ENCODE measurements around the gene PSAP.

The PSAP gene

GRCh38 chr10:71799112-71799511 lies 51.9 kb downstream of the PSAP start:
- Histone ChIP-seq H3K9me3 (ENCODE audit: insufficient read depth, low read length) (no peaks in the 10 kb centered on the region), H3F3A (ENCODE audit: insufficient read depth) (no peaks in the 10 kb centered on the region), H3K36me3 (ENCODE audit: low read length) (no peaks in the 10 kb centered on the region), H3K27me3 (ENCODE audit: low read length) (no peaks in the 10 kb centered on the region), H3K4me3 (ENCODE audit: insufficient read depth, low read length, poor library complexity, severe bottlenecking) (no peak overlapping the region), H3K4me2 (ENCODE audit: low read depth, low read length, poor library complexity, severe bottlenecking) (no peak overlapping the region), H3K79me2 (ENCODE audit: insufficient read depth, low read length) (no peaks in the 10 kb centered on the region), H2AFZ (ENCODE audit: low read depth, low read length, severe bottlenecking) (no peak overlapping the region), H3K9ac (ENCODE audit: low read length) (no peak overlapping the region), H3K27ac (ENCODE audit: low read depth, low read length) (no peak overlapping the region), H4K20me1 (ENCODE audit: low read depth, low read length) (no peaks in the 10 kb centered on the region), H3K9me2 (replicated peaks; ENCODE audit: insufficient read depth, low read length) (no peaks in the 10 kb centered on the region)
- TF ChIP-seq EZH2phosphoT487 (conservative IDR thresholded peaks at IDR 0.05; ENCODE audit: low read length) (no peak), CTCF (IDR thresholded peaks at IDR 0.05; ENCODE audit: insufficient read depth, low read length, poor library complexity, severe bottlenecking) (no peak)

GRCh38 chr10:71798308-71798624 lies 52.8 kb downstream of the PSAP start:
- no peak overlapping the region for H2AFZ ChIP-seq (ENCODE audit: low read depth, low read length, severe bottlenecking)
- no peak overlapping the region for H3K9ac ChIP-seq (ENCODE audit: low read length)
- H3K27me3 ChIP-seq (ENCODE audit: low read length) = no peaks in the 10 kb centered on the region
- H3K9me2 ChIP-seq (replicated peaks; ENCODE audit: insufficient read depth, low read length) = no peaks in the 10 kb centered on the region
- H4K20me1 ChIP-seq (ENCODE audit: low read depth, low read length) = no peaks in the 10 kb centered on the region
- H3K27ac ChIP-seq (ENCODE audit: low read depth, low read length) = no peak overlapping the region
- TF ChIP-seq CTCF (IDR thresholded peaks at IDR 0.05; ENCODE audit: insufficient read depth, low read length, poor library complexity, severe bottlenecking) (no peak), EZH2phosphoT487 (conservative IDR thresholded peaks at IDR 0.05; ENCODE audit: low read length) (no peak)
- H3K9me3 ChIP-seq (ENCODE audit: insufficient read depth, low read length) = no peaks in the 10 kb centered on the region
- no peaks in the 10 kb centered on the region for H3F3A ChIP-seq (ENCODE audit: insufficient read depth)
- H3K36me3 ChIP-seq (ENCODE audit: low read length) = no peaks in the 10 kb centered on the region
- no peak overlapping the region for H3K4me3 ChIP-seq (ENCODE audit: insufficient read depth, low read length, poor library complexity, severe bottlenecking)
- H3K4me2 ChIP-seq (ENCODE audit: low read depth, low read length, poor library complexity, severe bottlenecking) = no peak overlapping the region
- H3K79me2 ChIP-seq (ENCODE audit: insufficient read depth, low read length) = no peaks in the 10 kb centered on the region

- H2AFZ ChIP-seq (ENCODE audit: low read depth, low read length, severe bottlenecking) = no peak overlapping the region
- no peaks in the 10 kb centered on the region for H3F3A ChIP-seq (ENCODE audit: insufficient read depth)
- H3K27ac ChIP-seq (ENCODE audit: low read depth, low read length) = no peak overlapping the region
- no peaks in the 10 kb centered on the region for H3K27me3 ChIP-seq (ENCODE audit: low read length)
- no peaks in the 10 kb centered on the region for H3K9me2 ChIP-seq (replicated peaks; ENCODE audit: insufficient read depth, low read length)
- no peak overlapping the region for H3K9ac ChIP-seq (ENCODE audit: low read length)
- TF ChIP-seq EZH2phosphoT487 (conservative IDR thresholded peaks at IDR 0.05; ENCODE audit: low read length) (no peak), CTCF (IDR thresholded peaks at IDR 0.05; ENCODE audit: insufficient read depth, low read length, poor library complexity, severe bottlenecking) (no peak)
- no peaks in the 10 kb centered on the region for H3K79me2 ChIP-seq (ENCODE audit: insufficient read depth, low read length)
- no peaks in the 10 kb centered on the region for H3K9me3 ChIP-seq (ENCODE audit: insufficient read depth, low read length)
- no peak overlapping the region for H3K4me3 ChIP-seq (ENCODE audit: insufficient read depth, low read length, poor library complexity, severe bottlenecking)
- no peak overlapping the region for H3K4me2 ChIP-seq (ENCODE audit: low read depth, low read length, poor library complexity, severe bottlenecking)
- H4K20me1 ChIP-seq (ENCODE audit: low read depth, low read length) = no peaks in the 10 kb centered on the region
- no peaks in the 10 kb centered on the region for H3K36me3 ChIP-seq (ENCODE audit: low read length)
Observed at GRCh38 chr10:71797533-71798307, 53.3 kb downstream of the PSAP start.

Data from SU-DHL-6 (cell line).